ENCODE results near the gene CAD. TPM values are rescaled to one million over a fixed set of nuclear protein-coding genes. Genes with fewer than 3 reads are reported as not detected.
A peak's percentile ranks its signal among the peaks of the same experiment; 100 is the strongest.

The CAD gene
- total and polyA plus RNA-seq, 10 of the 15 experiments (the other 5 are each of a cell fraction or from before 2014, with no cell fraction given): 7.6 to 119 (median 50.7) TPM

GRCh38 chr2:27209621-27210401 lies 7.4 kb upstream of the CAD start (continued):
- TF ChIP-seq BCL11A (IDR thresholded peaks at IDR 0.05; ENCODE audit: low read depth, low read length) (no peak), MYB (IDR thresholded peaks at IDR 0.05; ENCODE audit: borderline replicate concordance, low read depth, low read length) (no peak), PAX8 (IDR thresholded peaks at IDR 0.05) (no peak), CHD1 (IDR thresholded peaks at IDR 0.05; ENCODE audit: low read depth, low read length) (no peak), CBX5 (IDR thresholded peaks at IDR 0.05; ENCODE audit: low read depth) (no peak), MLLT1 (IDR thresholded peaks at IDR 0.05) (no peak), FOXM1 (IDR thresholded peaks at IDR 0.05; ENCODE audit: low read depth, low read length) (no peak), RBBP5 (conservative IDR thresholded peaks at IDR 0.05) (no peak), GATAD2B (conservative IDR thresholded peaks at IDR 0.05; ENCODE audit: low read depth) (no peak)
- TF ChIP-seq, protein P1, sequence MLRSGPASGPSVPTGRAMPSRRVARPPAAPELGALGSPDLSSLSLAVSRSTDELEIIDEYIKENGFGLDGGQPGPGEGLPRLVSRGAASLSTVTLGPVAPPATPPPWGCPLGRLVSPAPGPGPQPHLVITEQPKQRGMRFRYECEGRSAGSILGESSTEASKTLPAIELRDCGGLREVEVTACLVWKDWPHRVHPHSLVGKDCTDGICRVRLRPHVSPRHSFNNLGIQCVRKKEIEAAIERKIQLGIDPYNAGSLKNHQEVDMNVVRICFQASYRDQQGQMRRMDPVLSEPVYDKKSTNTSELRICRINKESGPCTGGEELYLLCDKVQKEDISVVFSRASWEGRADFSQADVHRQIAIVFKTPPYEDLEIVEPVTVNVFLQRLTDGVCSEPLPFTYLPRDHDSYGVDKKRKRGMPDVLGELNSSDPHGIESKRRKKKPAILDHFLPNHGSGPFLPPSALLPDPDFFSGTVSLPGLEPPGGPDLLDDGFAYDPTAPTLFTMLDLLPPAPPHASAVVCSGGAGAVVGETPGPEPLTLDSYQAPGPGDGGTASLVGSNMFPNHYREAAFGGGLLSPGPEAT (IDR thresholded peaks at IDR 0.05; ENCODE audit: low read depth): peak; percentile 50; the same call in 1 of the 2 replicates

Measured in GM12878 (cell line).